HG03139 (cell line): ENCODE data around the gene ALG5.
A peak's percentile ranks its signal among the peaks of the same experiment; 100 is the strongest.

Experiments used
- ATAC-seq: cut with Tn5 transposase; IDR thresholded peaks from one replicate; pipeline ENCODE4 v1.9.1; 2021; ENCODE audit not compliant: unreplicated experiment

The ALG5 gene

GRCh38 chr13:36999054-36999714, at the start of gene ALG5:
ALG5 (minus strand) TSS chr13:36999340; CDS start chr13:36999300, 40 bp downstream.
- ATAC-seq: peak; percentile 66

- ATAC-seq: no peak
Measured at GRCh38 chr13:37047846-37048245, 48.7 kb upstream of the ALG5 start.

- ATAC-seq: no peak
Measured at GRCh38 chr13:37047032-37047431, 47.9 kb upstream of the ALG5 start.

- no peak for ATAC-seq
Measured at GRCh38 chr13:37046062-37046461, 46.9 kb upstream of the ALG5 start.

GRCh38 chr13:37040789-37041188, 41.6 kb upstream of the ALG5 start:
- no peak for ATAC-seq

GRCh38 chr13:37039896-37040295, 40.8 kb upstream of the ALG5 start:
- ATAC-seq: no peak

GRCh38 chr13:37037241-37037640, 38.1 kb upstream of the ALG5 start:
- no peak for ATAC-seq

GRCh38 chr13:37029617-37030016, 30.5 kb upstream of the ALG5 start:
- no peak for ATAC-seq

GRCh38 chr13:37027639-37028038, 28.5 kb upstream of the ALG5 start:
- ATAC-seq: no peak

GRCh38 chr13:37026771-37027170, 27.6 kb upstream of the ALG5 start:
- no peak for ATAC-seq

- ATAC-seq: no peak
Measured at GRCh38 chr13:37023871-37024270, 24.7 kb upstream of the ALG5 start.

- ATAC-seq: no peak
Measured at GRCh38 chr13:37014609-37015008, 15.5 kb upstream of the ALG5 start.

- ATAC-seq: no peak
Measured at GRCh38 chr13:37011788-37012187, 12.6 kb upstream of the ALG5 start.

- ATAC-seq: no peak
Measured at GRCh38 chr13:37011002-37011401, 11.9 kb upstream of the ALG5 start.

GRCh38 chr13:37010424-37010823, 11.3 kb upstream of the ALG5 start:
- no peak for ATAC-seq

- ATAC-seq: no peak
Measured at GRCh38 chr13:37009692-37010091, 10.6 kb upstream of the ALG5 start.

- ATAC-seq: no peak
Measured at GRCh38 chr13:37001921-37002250, 2.7 kb upstream of the ALG5 start.

GRCh38 chr13:36998624-36999041, 507 bp downstream of the ALG5 start:
- no peak for ATAC-seq

- no peak for ATAC-seq
Measured at GRCh38 chr13:36997716-36998427, 1.3 kb downstream of the ALG5 start.

GRCh38 chr13:36992362-36992761, 6.8 kb downstream of the ALG5 start:
- ATAC-seq: no peak

GRCh38 chr13:36986462-36987240, 12.5 kb downstream of the ALG5 start:
- no peak for ATAC-seq

GRCh38 chr13:36981156-36981743, 17.9 kb downstream of the ALG5 start:
- ATAC-seq: no peak
